ENCODE data around the gene HS3ST3A1. TPM values are rescaled to one million over a fixed set of nuclear protein-coding genes. Genes with fewer than 3 reads are reported as not detected.

HS3ST3A1 gene
- total RNA-seq, 1 experiment from 2014 or later: not detected

- Histone ChIP-seq H4K20me1 (ENCODE audit: insufficient read depth, low read depth, low read length) (no peaks in the 10 kb centered on the region), H3K9me2 (replicated peaks; ENCODE audit: insufficient read depth, low read length) (no peaks in the 10 kb centered on the region), H3K79me2 (ENCODE audit: low read length) (no peaks in the 10 kb centered on the region), H2AFZ (ENCODE audit: low read length) (no peak overlapping the region), H3K36me3 (ENCODE audit: insufficient read depth, low read length) (no peaks in the 10 kb centered on the region), H3K4me2 (ENCODE audit: low read depth, low read length, poor library complexity, severe bottlenecking) (no peak overlapping the region), H3K27me3 (ENCODE audit: low read length) (no peaks in the 10 kb centered on the region), H3K9me3 (ENCODE audit: low read length) (no peaks in the 10 kb centered on the region), H3K4me3 (ENCODE audit: low read length) (no peak overlapping the region), H3K4me1 (ENCODE audit: low read length) (no peaks in the 10 kb centered on the region), H3K27ac (ENCODE audit: low read length) (no peak overlapping the region), H3K9ac (ENCODE audit: low read length) (no peak overlapping the region)
- no peak for DNase-seq
Measured at GRCh38 chr17:13490427-13490826, 111.3 kb downstream of the HS3ST3A1 start.

DNA sequence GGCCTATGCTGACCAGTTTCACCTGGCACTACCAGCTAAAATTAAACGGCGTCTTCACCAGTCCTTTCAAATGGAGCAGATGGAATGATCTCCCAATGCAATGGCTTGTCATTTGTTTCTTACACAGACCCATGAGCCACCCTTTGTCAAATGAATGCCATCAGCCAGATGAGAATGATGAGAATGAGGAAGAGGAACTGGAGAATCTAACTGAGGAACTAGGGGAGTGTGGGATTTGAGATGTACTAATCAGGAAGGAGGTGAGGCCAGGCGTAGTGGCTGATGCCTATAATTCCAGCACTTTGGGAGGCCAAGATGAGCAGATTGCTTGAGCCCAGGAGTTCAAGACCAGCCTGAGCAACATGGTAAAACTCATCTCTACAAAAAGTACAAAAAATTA is 116.4 kb downstream of the HS3ST3A1 start:
- Histone ChIP-seq H3K36me3 (ENCODE audit: insufficient read depth, low read length) (no peaks in the 10 kb centered on the region), H4K20me1 (ENCODE audit: insufficient read depth, low read depth, low read length) (no peaks in the 10 kb centered on the region), H3K4me2 (ENCODE audit: low read depth, low read length, poor library complexity, severe bottlenecking) (no peak overlapping the region), H3K9me2 (replicated peaks; ENCODE audit: insufficient read depth, low read length) (no peaks in the 10 kb centered on the region), H3K27ac (ENCODE audit: low read length) (no peak overlapping the region), H3K9me3 (ENCODE audit: low read length) (peaks cover 5% of the 10 kb centered on the region), H3K79me2 (ENCODE audit: low read length) (no peaks in the 10 kb centered on the region), H2AFZ (ENCODE audit: low read length) (no peak overlapping the region), H3K9ac (ENCODE audit: low read length) (no peak overlapping the region), H3K27me3 (ENCODE audit: low read length) (no peaks in the 10 kb centered on the region), H3K4me3 (ENCODE audit: low read length) (no peak overlapping the region), H3K4me1 (ENCODE audit: low read length) (no peaks in the 10 kb centered on the region)
- DNase-seq: no peak

- H3K9ac ChIP-seq (ENCODE audit: low read length): no peak overlapping the region
- no peaks in the 10 kb centered on the region for H4K20me1 ChIP-seq (ENCODE audit: insufficient read depth, low read depth, low read length)
- H3K4me2 ChIP-seq (ENCODE audit: low read depth, low read length, poor library complexity, severe bottlenecking): no peak overlapping the region
- H3K27me3 ChIP-seq (ENCODE audit: low read length): no peaks in the 10 kb centered on the region
- no peaks in the 10 kb centered on the region for H3K79me2 ChIP-seq (ENCODE audit: low read length)
- H3K9me2 ChIP-seq (replicated peaks; ENCODE audit: insufficient read depth, low read length): no peaks in the 10 kb centered on the region
- DNase-seq: no peak
- no peak overlapping the region for H3K4me3 ChIP-seq (ENCODE audit: low read length)
- no peak overlapping the region for H3K27ac ChIP-seq (ENCODE audit: low read length)
- no peak overlapping the region for H2AFZ ChIP-seq (ENCODE audit: low read length)
- no peaks in the 10 kb centered on the region for H3K4me1 ChIP-seq (ENCODE audit: low read length)
- H3K36me3 ChIP-seq (ENCODE audit: insufficient read depth, low read length): no peaks in the 10 kb centered on the region
- peaks cover 5% of the 10 kb centered on the region for H3K9me3 ChIP-seq (ENCODE audit: low read length)
Measured at GRCh38 chr17:13484020-13484419, 117.7 kb downstream of the HS3ST3A1 start.

DNA sequence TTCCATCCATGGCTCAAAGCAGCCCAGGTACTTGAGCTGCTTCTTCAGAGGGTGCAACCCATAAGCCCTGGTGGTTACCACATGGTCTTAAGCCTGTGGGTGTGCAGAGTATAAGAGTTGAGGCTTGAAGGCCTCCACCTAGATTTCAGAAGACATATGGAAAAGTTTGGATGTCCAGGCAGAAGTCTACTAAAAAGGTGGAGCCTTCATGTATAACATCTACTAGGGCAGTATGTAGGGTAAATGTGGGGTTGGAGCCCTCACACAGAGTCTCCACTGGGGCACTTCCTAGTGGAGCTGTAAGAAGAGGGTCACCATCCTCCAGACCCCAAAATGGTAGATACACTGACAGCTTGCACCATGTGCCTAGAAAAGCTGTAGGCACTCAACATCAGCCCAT is 120.9 kb downstream of the HS3ST3A1 start:
- no peak overlapping the region for H3K27ac ChIP-seq (ENCODE audit: low read length)
- H3K36me3 ChIP-seq (ENCODE audit: insufficient read depth, low read length): no peaks in the 10 kb centered on the region
- H3K9me3 ChIP-seq (ENCODE audit: low read length): peaks cover 5% of the 10 kb centered on the region
- H3K4me1 ChIP-seq (ENCODE audit: low read length): no peaks in the 10 kb centered on the region
- no peak for DNase-seq
- no peak overlapping the region for H3K4me2 ChIP-seq (ENCODE audit: low read depth, low read length, poor library complexity, severe bottlenecking)
- H3K4me3 ChIP-seq (ENCODE audit: low read length): no peak overlapping the region
- H3K79me2 ChIP-seq (ENCODE audit: low read length): no peaks in the 10 kb centered on the region
- H3K9ac ChIP-seq (ENCODE audit: low read length): no peak overlapping the region
- H2AFZ ChIP-seq (ENCODE audit: low read length): no peak overlapping the region
- H4K20me1 ChIP-seq (ENCODE audit: insufficient read depth, low read depth, low read length): no peaks in the 10 kb centered on the region
- no peaks in the 10 kb centered on the region for H3K9me2 ChIP-seq (replicated peaks; ENCODE audit: insufficient read depth, low read length)
- H3K27me3 ChIP-seq (ENCODE audit: low read length): no peaks in the 10 kb centered on the region

GRCh38 chr17:13478326-13478830 is 123.4 kb downstream of the HS3ST3A1 start:
- Histone ChIP-seq H3K9me3 (ENCODE audit: low read length) (peaks cover 5% of the 10 kb centered on the region), H3K79me2 (ENCODE audit: low read length) (no peaks in the 10 kb centered on the region), H3K4me1 (ENCODE audit: low read length) (no peaks in the 10 kb centered on the region), H3K27ac (ENCODE audit: low read length) (no peak overlapping the region), H3K9ac (ENCODE audit: low read length) (no peak overlapping the region), H3K4me2 (ENCODE audit: low read depth, low read length, poor library complexity, severe bottlenecking) (no peak overlapping the region), H3K27me3 (ENCODE audit: low read length) (no peaks in the 10 kb centered on the region), H3K4me3 (ENCODE audit: low read length) (no peak overlapping the region), H3K36me3 (ENCODE audit: insufficient read depth, low read length) (no peaks in the 10 kb centered on the region), H2AFZ (ENCODE audit: low read length) (no peak overlapping the region), H4K20me1 (ENCODE audit: insufficient read depth, low read depth, low read length) (no peaks in the 10 kb centered on the region), H3K9me2 (replicated peaks; ENCODE audit: insufficient read depth, low read length) (no peaks in the 10 kb centered on the region)
- no peak for DNase-seq

DNA sequence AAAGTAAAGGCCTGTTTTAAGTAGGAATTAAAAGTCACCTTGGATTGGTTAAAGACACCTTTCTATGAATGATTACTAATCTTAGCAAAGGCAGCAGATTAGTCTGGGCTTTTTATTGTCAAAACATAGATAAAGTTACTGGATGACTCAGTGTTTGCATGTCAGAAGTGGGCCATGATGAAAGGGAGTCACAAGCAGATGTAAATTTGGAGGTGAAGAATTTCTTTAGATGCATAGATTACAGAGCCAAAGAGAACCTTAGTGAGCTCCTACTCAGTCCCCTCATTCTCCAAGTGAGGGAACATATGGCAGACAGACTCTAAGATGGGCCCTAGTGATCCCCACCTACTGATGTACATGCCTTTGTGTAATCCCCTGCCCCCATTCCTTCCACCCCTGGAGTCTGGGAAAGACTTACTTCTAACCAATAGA is 124.5 kb downstream of the HS3ST3A1 start:
- Histone ChIP-seq H3K27ac (ENCODE audit: low read length) (no peak overlapping the region), H3K27me3 (ENCODE audit: low read length) (no peaks in the 10 kb centered on the region), H3K9me3 (ENCODE audit: low read length) (peaks cover 5% of the 10 kb centered on the region), H3K79me2 (ENCODE audit: low read length) (no peaks in the 10 kb centered on the region), H2AFZ (ENCODE audit: low read length) (no peak overlapping the region), H3K4me3 (ENCODE audit: low read length) (no peak overlapping the region), H3K36me3 (ENCODE audit: insufficient read depth, low read length) (no peaks in the 10 kb centered on the region), H3K9me2 (replicated peaks; ENCODE audit: insufficient read depth, low read length) (no peaks in the 10 kb centered on the region), H3K9ac (ENCODE audit: low read length) (no peak overlapping the region), H3K4me2 (ENCODE audit: low read depth, low read length, poor library complexity, severe bottlenecking) (no peak overlapping the region), H3K4me1 (ENCODE audit: low read length) (no peaks in the 10 kb centered on the region), H4K20me1 (ENCODE audit: insufficient read depth, low read depth, low read length) (no peaks in the 10 kb centered on the region)
- no peak for DNase-seq

GRCh38 chr17:13476720-13477119 is 125.0 kb downstream of the HS3ST3A1 start:
- Histone ChIP-seq H3K27me3 (ENCODE audit: low read length) (no peaks in the 10 kb centered on the region), H3K4me1 (ENCODE audit: low read length) (no peaks in the 10 kb centered on the region), H2AFZ (ENCODE audit: low read length) (no peak overlapping the region), H3K36me3 (ENCODE audit: insufficient read depth, low read length) (no peaks in the 10 kb centered on the region), H3K4me3 (ENCODE audit: low read length) (no peak overlapping the region), H3K4me2 (ENCODE audit: low read depth, low read length, poor library complexity, severe bottlenecking) (no peak overlapping the region), H3K9ac (ENCODE audit: low read length) (no peak overlapping the region), H3K9me2 (replicated peaks; ENCODE audit: insufficient read depth, low read length) (no peaks in the 10 kb centered on the region), H3K27ac (ENCODE audit: low read length) (no peak overlapping the region), H3K79me2 (ENCODE audit: low read length) (no peaks in the 10 kb centered on the region), H4K20me1 (ENCODE audit: insufficient read depth, low read depth, low read length) (no peaks in the 10 kb centered on the region), H3K9me3 (ENCODE audit: low read length) (peaks cover 5% of the 10 kb centered on the region)
- DNase-seq: no peak

DNA sequence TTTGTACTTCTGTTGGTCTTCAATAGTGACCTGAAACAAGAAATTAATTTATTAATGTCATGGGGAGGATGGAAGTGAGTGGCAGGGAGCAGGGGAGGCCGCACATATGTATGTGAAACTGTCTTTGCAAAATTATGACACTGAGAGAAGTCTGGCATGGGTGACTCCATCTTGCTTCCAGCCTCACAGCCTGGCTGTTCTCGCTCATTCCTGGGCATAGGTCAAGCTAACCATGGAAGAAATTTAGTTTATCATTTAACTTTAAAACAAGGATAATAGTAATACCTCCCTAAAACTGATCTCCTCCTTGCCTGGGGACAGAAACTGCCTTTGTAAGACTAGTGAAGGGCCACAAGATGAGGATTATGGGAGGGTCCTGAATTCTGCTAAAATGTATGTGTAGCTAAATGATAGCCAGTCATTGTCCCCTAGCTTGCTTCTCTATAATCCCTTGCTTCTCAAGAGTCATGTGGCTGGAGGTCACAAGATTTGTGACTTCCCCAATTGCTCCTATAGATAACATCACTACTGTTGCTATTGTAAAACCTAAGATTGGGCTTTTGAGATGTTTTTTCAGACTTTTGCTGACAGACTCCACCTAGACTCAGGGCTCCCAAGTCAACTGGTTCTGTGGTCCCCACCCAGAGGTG is 126.0 kb downstream of the HS3ST3A1 start:
- no peaks in the 10 kb centered on the region for H3K9me2 ChIP-seq (replicated peaks; ENCODE audit: insufficient read depth, low read length)
- no peaks in the 10 kb centered on the region for H3K27me3 ChIP-seq (ENCODE audit: low read length)
- no peak overlapping the region for H3K4me2 ChIP-seq (ENCODE audit: low read depth, low read length, poor library complexity, severe bottlenecking)
- no peaks in the 10 kb centered on the region for H4K20me1 ChIP-seq (ENCODE audit: insufficient read depth, low read depth, low read length)
- no peaks in the 10 kb centered on the region for H3K4me1 ChIP-seq (ENCODE audit: low read length)
- H3K79me2 ChIP-seq (ENCODE audit: low read length): no peaks in the 10 kb centered on the region
- no peak overlapping the region for H3K4me3 ChIP-seq (ENCODE audit: low read length)
- H3K27ac ChIP-seq (ENCODE audit: low read length): no peak overlapping the region
- H3K36me3 ChIP-seq (ENCODE audit: insufficient read depth, low read length): no peaks in the 10 kb centered on the region
- H3K9me3 ChIP-seq (ENCODE audit: low read length): peaks cover 1% of the 10 kb centered on the region
- no peak for DNase-seq
- H2AFZ ChIP-seq (ENCODE audit: low read length): no peak overlapping the region
- no peak overlapping the region for H3K9ac ChIP-seq (ENCODE audit: low read length)

All from Karpas-422 (cell line).